K562 (cell line): Measurements from ENCODE around the gene ZNF22. TPM values are rescaled to one million over a fixed set of nuclear protein-coding genes. Genes with fewer than 3 reads are reported as not detected.
A peak's percentile ranks its signal among the peaks of the same experiment; 100 is the strongest.

Experiments used
- CTBP1 ChIP-seq: fragments of 450-650 bp; IDR thresholded peaks from 2 replicates; pipeline ENCODE4 v1.6.1; 2016; ENCODE audit warnings: borderline replicate concordance
- DMBX1 ChIP-seq: fragments of 250-450 bp; sonication (Bioruptor Pico); IDR thresholded peaks from 2 replicates; pipeline ENCODE4 v1.8.0; 2022; ENCODE audit warnings: inconsistent platforms, mild to moderate bottlenecking, moderate library complexity, borderline replicate concordance
- FOXK2 ChIP-seq, 2 experiments: fragments of 450-650 bp; IDR thresholded peaks in 1 of 2; conservative IDR thresholded peaks in 1 of 2; 2 replicates each; pipeline ENCODE4 v1.6.1; 2016; ENCODE audit warnings: low read depth in 2 of 2, mild to moderate bottlenecking in 1 of 2
- GTF2E2 ChIP-seq: fragments of 200-800 bp; sonication (Bioruptor generic); IDR thresholded peaks from 2 replicates; pipeline ENCODE4 v1.6.1; 2016; ENCODE audit warnings: missing genetic modification characterization, missing compliant biosample characterization
- HNRNPUL1 ChIP-seq: fragments of 200-400 bp; formaldehyde crosslinking; IDR thresholded peaks from 2 replicates; pipeline ENCODE4 v1.6.1; 2017; ENCODE audit warnings: low read length
- KDM5B ChIP-seq: fragments of 200-600 bp; sonication (generic); IDR thresholded peaks from 2 replicates; pipeline ENCODE4 v1.6.1; 2012; ENCODE audit warnings: low read depth, mild to moderate bottlenecking, moderate library complexity, low read length, control low read depth, inconsistent platforms; ENCODE audit not compliant: insufficient replicate concordance
- KHSRP ChIP-seq: fragments of 450-650 bp; IDR thresholded peaks from 2 replicates; pipeline ENCODE4 v1.6.1; 2017
- NFIX ChIP-seq: fragments of 250-450 bp; sonication (Bioruptor Pico); IDR thresholded peaks from 2 replicates; pipeline ENCODE4 v1.4.0; 2020; ENCODE audit warnings: low read depth, mild to moderate bottlenecking, moderate library complexity
- POLR2G ChIP-seq: fragments of 200-400 bp; formaldehyde crosslinking; IDR thresholded peaks from 2 replicates; pipeline ENCODE4 v1.6.1; 2017; ENCODE audit warnings: low read depth, mild to moderate bottlenecking, antibody characterized with exemption, low read length, moderate library complexity
- PRPF4 ChIP-seq: fragments of 200-400 bp; formaldehyde crosslinking; IDR thresholded peaks from one replicate; pipeline ENCODE4 v1.6.1; 2017; ENCODE audit warnings: low read length, low read depth, mild to moderate bottlenecking; ENCODE audit not compliant: insufficient read depth, poor library complexity, severe bottlenecking
- TAL1 ChIP-seq: fragments of 450-650 bp; IDR thresholded peaks from 2 replicates; pipeline ENCODE4 v1.6.1; 2016; ENCODE audit warnings: mild to moderate bottlenecking
- TEAD4 ChIP-seq, 2 experiments: sonication (generic) in 1 of 2; formaldehyde crosslinking in 1 of 2; IDR thresholded peaks; 2 replicates each; pipeline versions ENCODE4 v1.6.1 to v1.8.0; 2012 to 2022; ENCODE audit warnings: borderline replicate concordance in 1 of 2, inconsistent platforms in 1 of 2, low read length in 1 of 2, mild to moderate bottlenecking in 1 of 2, missing genetic modification reagents in 1 of 2
- ZNF133 ChIP-seq: fragments of 250-450 bp; sonication (Bioruptor Pico); IDR thresholded peaks from 2 replicates; pipeline ENCODE4 v1.4.0; 2020; ENCODE audit warnings: mild to moderate bottlenecking
- polyA plus RNA-seq, 8 experiments: library from polyadenylated mRNA; depleted of rRNA in 4 of 8; stranded (reverse) in 5 of 8; unstranded in 3 of 8; fragments of >200 nt; fragmentation: Nextera tagmentation in 2 of 8; fragmentation: Illumina TruSeq in 1 of 8; extraction: Ambion mirVana in 2 of 8; extraction: Trizol in 1 of 8; gene quantifications; 2 replicates each; pipeline versions ENCODE4 v1.2.1 to v1.2.3, GENCODE V29; 2011 to 2014; ENCODE audit warnings: inconsistent platforms in 1 of 8, missing spikeins in 1 of 8
- total RNA-seq, 7 experiments: library from RNA; depleted of rRNA in 6 of 7; stranded (reverse); fragments of >200 nt in 6 of 7; fragmentation: Illumina TruSeq in 2 of 7; extraction: Trizol in 2 of 7; gene quantifications; 2 replicates each; pipeline versions ENCODE4 v1.2.1 to v1.2.3, GENCODE V29; 2011 to 2021; ENCODE audit warnings: low replicate concordance in 1 of 7
- TF ChIP-seq, protein P1 (sequence below): sonication (generic); formaldehyde crosslinking; IDR thresholded peaks from 2 replicates; pipeline ENCODE4 v1.8.1; 2023; ENCODE audit warnings: mild to moderate bottlenecking, missing genetic modification reagents
- TF ChIP-seq, protein P2 (sequence below): fragments of 250-450 bp; sonication (Bioruptor Pico); IDR thresholded peaks from 2 replicates; pipeline ENCODE4 v1.8.0; 2021; ENCODE audit warnings: mild to moderate bottlenecking, moderate library complexity
- TF ChIP-seq, protein P3 (sequence below): IDR thresholded peaks from 3 replicates; pipeline ENCODE4 v1.6.1; 2011; ENCODE audit warnings: borderline replicate concordance, mild to moderate bottlenecking; ENCODE audit not compliant: insufficient read length, insufficient read depth
- TF ChIP-seq, protein P4 (sequence below): sonication (generic); formaldehyde crosslinking; IDR thresholded peaks from 2 replicates; pipeline ENCODE4 v1.8.1; 2023; ENCODE audit warnings: missing genetic modification reagents, mild to moderate bottlenecking, borderline replicate concordance

The ZNF22 gene
- total and polyA plus RNA-seq, 9 of the 15 experiments (the other 6 are each of a cell fraction or from before 2014, with no cell fraction given): 36.2 to 98.7 (median 51.2) TPM

DNA sequence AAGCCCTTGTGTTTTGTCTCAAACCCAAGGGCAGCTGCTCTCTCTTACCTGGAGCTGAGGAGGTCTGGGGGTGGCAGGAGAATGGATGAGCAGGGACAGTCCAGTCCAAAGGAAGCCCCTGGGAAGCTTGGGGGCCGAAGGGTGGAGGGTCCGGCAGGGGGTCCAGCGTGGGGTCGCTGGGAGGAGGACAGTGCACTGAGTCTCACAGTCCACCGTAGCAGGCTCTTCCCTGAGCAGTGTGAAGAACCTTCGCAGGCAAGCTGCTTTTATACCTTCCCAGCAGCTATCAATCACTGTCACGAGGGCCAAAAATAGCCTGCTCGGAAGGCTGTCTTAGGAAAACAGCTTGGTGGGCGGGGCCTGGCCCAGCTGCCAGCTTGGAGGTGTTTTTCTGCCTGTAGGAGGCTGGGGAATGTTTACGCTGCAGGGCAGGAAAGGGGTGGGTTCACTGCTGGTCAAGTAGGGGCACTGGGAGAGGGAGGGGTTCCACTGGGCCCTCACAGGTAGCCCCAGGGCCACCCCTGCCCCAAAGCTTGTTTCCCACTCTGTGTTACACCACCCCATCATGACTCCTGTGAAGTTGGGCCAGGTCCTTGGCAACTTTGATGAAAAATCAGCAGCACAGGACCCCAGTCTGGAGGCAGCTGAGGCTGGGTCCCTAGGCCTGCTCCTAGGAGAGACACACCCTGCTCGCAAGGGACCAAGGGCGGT, 22.0 kb upstream of the ZNF22 start, which contains the start of gene DEPP1 (continued):
- TF ChIP-seq FOXK2 (conservative IDR thresholded peaks at IDR 0.05 in 1 of 2, IDR thresholded peaks at IDR 0.05 in 1 of 2; ENCODE audit: low read depth in 2 of 2) (peak; percentile 77 to 84; a peak in 3 of 4 replicates), DMBX1 (no peak), GTF2E2 (peak; percentile 44; the same call in 1 of the 2 replicates), NFIX (CRISPR knock-in tag) (no peak), KDM5B (peak; percentile 94), KHSRP (no peak), CTBP1 (peak; percentile 60; the same call in 1 of the 2 replicates), TAL1 (peak; percentile 16; the same call in 1 of the 2 replicates), POLR2G (peak; percentile 77), PRPF4 (no peak), HNRNPUL1 (no peak), TEAD4 (IDR thresholded peaks at IDR 0.05; ENCODE audit: low read length) (peak; percentile 32; the same call in 1 of the 2 replicates), TEAD4 (CRISPR knock-in tag; IDR thresholded peaks at IDR 0.05; ENCODE audit: borderline replicate concordance) (no peak), ZNF133 (no peak)
- TF ChIP-seq, protein P1, sequence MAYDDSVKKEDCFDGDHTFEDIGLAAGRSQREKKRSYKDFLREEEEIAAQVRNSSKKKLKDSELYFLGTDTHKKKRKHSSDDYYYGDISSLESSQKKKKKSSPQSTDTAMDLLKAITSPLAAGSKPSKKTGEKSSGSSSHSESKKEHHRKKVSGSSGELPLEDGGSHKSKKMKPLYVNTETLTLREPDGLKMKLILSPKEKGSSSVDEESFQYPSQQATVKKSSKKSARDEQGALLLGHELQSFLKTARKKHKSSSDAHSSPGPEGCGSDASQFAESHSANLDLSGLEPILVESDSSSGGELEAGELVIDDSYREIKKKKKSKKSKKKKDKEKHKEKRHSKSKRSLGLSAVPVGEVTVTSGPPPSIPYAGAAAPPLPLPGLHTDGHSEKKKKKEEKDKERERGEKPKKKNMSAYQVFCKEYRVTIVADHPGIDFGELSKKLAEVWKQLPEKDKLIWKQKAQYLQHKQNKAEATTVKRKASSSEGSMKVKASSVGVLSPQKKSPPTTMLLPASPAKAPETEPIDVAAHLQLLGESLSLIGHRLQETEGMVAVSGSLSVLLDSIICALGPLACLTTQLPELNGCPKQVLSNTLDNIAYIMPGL (CRISPR knock-in tag): no peak
- TF ChIP-seq, protein P2, sequence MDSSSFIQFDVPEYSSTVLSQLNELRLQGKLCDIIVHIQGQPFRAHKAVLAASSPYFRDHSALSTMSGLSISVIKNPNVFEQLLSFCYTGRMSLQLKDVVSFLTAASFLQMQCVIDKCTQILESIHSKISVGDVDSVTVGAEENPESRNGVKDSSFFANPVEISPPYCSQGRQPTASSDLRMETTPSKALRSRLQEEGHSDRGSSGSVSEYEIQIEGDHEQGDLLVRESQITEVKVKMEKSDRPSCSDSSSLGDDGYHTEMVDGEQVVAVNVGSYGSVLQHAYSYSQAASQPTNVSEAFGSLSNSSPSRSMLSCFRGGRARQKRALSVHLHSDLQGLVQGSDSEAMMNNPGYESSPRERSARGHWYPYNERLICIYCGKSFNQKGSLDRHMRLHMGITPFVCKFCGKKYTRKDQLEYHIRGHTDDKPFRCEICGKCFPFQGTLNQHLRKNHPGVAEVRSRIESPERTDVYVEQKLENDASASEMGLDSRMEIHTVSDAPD: no peak
- TF ChIP-seq, protein P3, sequence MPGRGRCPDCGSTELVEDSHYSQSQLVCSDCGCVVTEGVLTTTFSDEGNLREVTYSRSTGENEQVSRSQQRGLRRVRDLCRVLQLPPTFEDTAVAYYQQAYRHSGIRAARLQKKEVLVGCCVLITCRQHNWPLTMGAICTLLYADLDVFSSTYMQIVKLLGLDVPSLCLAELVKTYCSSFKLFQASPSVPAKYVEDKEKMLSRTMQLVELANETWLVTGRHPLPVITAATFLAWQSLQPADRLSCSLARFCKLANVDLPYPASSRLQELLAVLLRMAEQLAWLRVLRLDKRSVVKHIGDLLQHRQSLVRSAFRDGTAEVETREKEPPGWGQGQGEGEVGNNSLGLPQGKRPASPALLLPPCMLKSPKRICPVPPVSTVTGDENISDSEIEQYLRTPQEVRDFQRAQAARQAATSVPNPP: no peak
- TF ChIP-seq, protein P4, sequence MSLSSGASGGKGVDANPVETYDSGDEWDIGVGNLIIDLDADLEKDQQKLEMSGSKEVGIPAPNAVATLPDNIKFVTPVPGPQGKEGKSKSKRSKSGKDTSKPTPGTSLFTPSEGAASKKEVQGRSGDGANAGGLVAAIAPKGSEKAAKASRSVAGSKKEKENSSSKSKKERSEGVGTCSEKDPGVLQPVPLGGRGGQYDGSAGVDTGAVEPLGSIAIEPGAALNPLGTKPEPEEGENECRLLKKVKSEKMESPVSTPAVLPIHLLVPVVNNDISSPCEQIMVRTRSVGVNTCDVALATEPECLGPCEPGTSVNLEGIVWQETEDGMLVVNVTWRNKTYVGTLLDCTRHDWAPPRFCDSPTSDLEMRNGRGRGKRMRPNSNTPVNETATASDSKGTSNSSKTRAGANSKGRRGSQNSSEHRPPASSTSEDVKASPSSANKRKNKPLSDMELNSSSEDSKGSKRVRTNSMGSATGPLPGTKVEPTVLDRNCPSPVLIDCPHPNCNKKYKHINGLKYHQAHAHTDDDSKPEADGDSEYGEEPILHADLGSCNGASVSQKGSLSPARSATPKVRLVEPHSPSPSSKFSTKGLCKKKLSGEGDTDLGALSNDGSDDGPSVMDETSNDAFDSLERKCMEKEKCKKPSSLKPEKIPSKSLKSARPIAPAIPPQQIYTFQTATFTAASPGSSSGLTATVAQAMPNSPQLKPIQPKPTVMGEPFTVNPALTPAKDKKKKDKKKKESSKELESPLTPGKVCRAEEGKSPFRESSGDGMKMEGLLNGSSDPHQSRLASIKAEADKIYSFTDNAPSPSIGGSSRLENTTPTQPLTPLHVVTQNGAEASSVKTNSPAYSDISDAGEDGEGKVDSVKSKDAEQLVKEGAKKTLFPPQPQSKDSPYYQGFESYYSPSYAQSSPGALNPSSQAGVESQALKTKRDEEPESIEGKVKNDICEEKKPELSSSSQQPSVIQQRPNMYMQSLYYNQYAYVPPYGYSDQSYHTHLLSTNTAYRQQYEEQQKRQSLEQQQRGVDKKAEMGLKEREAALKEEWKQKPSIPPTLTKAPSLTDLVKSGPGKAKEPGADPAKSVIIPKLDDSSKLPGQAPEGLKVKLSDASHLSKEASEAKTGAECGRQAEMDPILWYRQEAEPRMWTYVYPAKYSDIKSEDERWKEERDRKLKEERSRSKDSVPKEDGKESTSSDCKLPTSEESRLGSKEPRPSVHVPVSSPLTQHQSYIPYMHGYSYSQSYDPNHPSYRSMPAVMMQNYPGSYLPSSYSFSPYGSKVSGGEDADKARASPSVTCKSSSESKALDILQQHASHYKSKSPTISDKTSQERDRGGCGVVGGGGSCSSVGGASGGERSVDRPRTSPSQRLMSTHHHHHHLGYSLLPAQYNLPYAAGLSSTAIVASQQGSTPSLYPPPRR (CRISPR knock-in tag): no peak
